Limb (tissue), 2 donors: ENCODE results near the gene MGAT4A.
A peak's percentile ranks its signal among the peaks of the same experiment; 100 is the strongest.

Source experiments
- DNase-seq, 2 donors: peaks; one replicate each; pipeline ENCODE4 v3.0.0-alpha.2; 2016; ENCODE audit errors: extremely low spot score in 2 of 2

The MGAT4A gene

DNA sequence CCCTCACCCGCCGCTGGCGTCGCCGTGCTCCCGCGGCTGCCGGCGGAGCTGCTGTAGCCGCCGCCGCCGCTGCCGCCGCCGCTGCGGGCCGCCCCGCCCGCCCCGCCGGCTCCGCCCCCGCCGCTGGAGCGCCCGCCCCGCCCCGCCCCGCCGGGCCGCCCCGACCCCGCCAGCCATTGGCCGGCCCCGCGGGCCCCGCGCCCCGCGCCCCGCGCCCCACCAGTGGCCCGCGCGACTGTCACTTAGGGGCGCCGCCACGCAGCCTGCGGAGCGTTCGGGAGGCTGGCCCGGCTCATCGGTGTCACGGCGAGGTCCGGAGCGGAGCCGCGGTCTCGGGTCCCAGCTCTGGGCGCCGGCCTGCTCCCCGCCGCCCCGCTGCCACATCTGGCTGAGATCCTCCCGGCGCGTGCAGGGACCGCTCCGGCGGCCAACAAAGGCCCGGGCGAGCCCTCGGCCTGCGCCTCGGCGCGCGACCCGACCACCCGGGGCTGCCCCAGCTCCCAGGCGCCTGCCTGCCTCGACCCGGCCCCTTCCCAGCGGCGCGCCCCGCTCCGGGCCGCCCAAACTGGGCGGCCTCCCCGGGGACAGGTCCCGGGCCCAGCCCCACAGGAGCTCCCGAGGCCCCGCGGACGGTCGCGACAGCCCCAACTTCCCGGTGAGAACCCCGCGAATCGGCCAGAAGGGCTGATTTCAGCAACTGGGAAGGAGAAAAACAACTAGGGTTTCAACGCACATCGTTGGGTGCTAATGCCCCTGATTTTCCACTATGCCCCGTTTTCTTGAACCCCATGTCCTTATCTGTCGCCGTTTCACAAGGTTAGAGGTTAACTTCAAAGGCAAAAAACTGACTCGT lies at the start of gene MGAT4A:
TSS of gene MGAT4A (minus strand) at position 92 of the 853 bp plus-strand sequence. CDS start 4,800 bp downstream, outside the sequence.
- peak; percentile 27 to 84 for DNase-seq

DNA sequence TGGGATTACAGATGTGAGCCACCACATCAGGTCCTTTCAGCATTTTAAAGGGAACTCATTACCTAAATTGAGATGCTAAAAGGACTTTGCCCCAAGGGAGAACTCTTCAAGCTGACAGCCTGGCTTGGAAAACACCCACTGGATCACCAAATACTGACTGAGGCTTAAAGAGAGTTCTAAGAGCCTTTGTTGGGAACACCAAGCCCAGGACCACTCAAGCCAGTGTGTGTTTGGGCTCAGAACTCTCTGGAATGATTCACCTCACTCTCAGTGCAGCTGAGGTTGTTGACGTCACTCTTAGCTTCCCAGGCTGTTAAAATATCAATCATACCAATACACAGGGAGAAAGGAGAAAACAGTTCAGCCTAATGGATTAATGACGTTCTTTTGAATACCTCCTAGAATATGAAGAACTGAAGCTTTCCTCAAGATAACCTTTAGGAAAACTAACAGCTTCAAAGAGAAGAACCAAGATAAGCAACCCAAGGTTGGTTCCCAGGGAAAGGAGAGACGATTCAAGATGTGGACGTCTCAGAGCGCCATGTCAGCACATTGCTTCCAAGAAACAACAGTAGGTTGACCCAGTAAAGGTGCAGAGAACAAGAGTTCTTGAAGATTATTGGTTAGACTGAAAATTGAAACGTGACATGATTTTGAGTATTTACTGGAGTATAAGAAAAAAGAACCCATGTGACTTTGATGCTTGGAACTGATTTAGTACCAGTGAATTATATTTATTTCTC lies 48.0 kb upstream of the MGAT4A start:
- no peak for DNase-seq

DNA sequence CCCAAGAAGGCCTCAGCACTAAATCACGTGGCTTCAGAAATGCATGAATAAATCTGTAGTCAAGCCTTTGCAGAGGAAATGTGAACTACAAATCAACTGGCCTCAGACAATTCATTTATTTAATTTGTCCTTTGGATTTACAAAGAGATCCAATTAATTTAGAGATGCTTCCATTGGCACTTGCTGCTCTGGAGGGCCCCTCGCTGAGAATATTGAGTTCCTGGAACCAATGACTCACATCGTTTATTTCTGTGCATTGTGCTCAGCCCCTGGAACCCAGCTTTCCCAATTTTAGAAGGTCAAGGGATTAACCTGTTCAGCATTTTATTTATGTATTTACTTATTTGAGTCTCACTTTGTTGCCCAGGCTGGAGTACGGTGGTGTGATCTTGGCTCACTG lies 47.2 kb upstream of the MGAT4A start:
- no peak for DNase-seq

GRCh38 chr2:98777710-98778109 lies 46.8 kb upstream of the MGAT4A start:
- no peak for DNase-seq

DNA sequence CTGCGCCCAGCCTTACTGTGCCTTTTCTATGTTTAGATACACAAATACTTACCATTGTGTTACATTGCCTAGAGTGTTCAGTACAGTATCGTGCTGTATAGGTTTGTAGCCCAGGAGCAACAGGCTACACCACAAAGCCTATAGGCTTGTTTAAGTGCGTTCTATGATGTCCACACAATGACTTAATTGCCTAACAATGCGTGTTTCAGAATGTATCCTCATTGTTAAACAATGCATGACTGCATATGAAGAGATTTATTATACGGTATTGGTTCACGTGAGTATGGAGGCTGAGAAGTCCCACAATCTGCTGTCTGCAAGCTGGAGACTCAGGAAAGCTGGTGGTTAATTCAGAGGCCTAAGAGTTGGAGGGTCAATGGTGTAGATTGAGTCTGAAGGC lies 46.1 kb upstream of the MGAT4A start:
- DNase-seq, result no peak

- DNase-seq, result no peak
These were observed 45.2 kb upstream of the MGAT4A start for GRCh38 chr2:98776136-98776535.

DNA sequence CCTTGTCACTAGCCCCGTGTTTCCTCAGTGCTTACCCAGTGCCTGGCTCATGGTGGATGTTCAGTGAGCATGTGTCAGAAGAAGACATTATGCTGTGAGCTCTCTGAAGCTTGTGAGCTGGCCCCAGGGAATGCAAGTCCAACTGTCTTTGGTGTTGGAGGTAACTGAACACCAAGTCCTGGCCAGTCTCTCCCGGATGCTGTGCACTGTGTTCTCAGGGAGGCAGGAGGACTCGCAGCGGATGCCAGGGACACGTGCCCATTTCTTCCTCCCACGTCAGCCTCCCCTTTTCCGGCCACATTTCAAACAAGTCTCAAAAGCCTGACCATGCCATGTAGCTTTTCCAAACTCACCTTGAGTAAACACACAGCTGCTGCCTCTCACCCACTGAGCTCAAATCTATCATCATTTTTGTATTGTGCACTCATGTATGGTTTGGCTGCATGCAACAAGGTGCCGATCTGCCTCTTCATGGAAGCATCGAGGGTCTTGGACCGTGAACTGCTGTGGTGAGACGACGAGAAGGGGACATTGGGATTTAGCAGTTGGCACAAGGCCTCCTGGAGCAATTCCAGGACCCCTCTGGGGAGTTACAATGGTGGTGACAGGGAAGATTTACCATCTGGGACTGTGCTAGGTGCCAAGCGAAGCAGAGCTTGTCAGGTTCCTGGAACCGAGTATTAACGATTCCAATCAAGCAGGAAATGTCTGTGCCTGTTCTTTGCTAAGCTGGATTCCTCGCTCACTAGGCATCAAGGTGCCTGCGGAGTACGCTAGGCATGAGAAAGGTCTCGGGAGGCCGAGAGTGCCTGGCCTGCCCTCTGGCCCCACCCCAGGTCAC lies 44.4 kb upstream of the MGAT4A start:
- DNase-seq, result peak in 1 of 2 donors; percentile 67

GRCh38 chr2:98773907-98774306 lies 43.0 kb upstream of the MGAT4A start:
- DNase-seq, result no peak

DNA sequence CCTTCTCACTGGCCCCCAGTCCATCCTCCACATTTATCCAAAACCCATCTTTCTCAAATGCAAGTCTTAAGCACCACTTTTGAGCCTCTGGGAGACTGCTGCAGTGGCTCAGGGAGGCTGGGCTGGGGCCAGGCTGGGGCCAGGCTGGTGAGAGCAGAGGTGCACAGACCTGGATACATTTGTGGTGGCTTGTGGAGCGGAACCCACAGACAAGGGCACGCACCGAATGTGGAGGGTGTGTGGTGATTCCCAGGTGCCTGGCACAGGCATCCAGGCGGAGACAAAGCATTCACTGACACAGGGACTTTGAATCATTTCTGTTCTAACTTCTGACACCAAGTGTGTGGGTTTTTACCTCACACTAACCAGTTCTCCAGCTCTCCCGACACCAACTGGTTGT lies 42.2 kb upstream of the MGAT4A start:
- no peak for DNase-seq

DNA sequence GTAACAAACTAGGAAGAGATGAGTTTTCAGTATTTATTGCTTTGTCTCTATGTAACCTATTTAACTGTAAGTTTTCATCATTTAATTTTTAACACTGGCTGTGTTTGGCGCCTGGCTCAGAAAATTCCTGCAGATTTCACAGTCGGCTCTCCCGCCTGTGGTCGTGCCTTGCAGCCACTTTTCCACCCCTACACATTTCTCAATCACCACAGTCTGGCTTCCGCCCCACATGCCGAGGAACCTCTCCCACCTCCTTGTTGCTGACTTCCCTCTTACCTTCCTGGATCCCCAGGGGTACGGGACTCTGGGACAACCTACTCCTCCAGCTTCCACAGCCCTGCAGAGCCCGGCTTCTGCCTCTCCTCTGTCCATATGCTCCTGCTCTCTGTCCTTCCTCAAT lies 41.6 kb upstream of the MGAT4A start:
- no peak for DNase-seq

DNA sequence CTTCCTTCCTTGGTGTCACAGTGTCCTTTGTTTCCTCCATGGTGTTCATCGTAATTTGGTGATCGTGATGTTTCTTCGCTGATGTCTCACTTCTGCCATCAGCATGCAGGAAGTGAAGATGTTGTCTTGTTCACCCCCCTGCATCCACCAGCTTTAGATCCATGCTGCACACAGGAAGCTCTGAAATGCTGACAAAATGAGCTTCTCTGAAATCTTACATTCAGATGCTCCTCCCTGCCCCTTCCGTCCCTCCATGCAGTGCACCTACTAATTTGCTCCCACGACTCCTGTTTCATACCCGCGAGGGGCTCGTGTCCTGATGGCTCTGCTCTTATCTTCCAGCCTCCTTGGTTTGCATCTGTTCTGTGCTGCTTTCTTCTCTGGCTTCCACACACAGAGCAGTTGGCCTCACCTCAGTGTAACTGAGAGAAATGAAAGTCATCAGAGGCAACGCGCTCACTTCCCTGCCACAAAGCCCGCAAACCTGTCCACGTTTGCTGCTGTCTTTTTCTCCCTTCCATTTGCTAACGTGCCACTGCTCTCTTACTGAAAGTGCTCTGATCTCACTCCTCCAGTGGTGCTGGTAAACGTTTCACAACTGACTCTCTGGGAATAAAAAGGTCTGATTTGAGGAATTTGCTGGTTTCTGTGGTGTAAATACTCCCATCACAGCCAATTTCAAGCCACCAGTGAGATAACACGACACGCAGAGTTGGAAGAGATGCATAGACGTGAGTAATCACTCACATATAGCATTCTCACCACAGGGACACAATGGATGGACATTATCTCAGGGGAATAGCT lies 41.0 kb upstream of the MGAT4A start:
- no peak for DNase-seq

- no peak for DNase-seq
These were observed 40.3 kb upstream of the MGAT4A start for GRCh38 chr2:98771264-98771663.

- no peak for DNase-seq
These were observed 38.9 kb upstream of the MGAT4A start for GRCh38 chr2:98769784-98770183.

DNA sequence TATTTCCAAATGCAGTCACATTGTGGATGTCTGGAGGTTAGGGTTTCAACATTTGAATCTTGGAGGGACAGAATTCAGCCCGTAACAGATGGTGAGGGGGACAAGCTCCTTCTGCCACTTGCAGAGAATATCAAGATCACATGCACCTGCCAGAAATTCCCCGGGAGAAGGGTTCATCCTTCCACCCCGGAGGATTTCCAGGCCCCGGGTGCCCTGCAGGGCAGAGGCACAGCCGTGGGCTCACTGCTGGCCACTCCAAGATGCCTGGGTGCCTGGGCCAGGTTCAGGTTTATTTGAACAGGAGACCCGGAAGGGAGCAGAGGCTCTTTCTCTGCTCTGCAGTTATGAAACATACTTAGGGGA lies 38.2 kb upstream of the MGAT4A start:
- no peak for DNase-seq

DNA sequence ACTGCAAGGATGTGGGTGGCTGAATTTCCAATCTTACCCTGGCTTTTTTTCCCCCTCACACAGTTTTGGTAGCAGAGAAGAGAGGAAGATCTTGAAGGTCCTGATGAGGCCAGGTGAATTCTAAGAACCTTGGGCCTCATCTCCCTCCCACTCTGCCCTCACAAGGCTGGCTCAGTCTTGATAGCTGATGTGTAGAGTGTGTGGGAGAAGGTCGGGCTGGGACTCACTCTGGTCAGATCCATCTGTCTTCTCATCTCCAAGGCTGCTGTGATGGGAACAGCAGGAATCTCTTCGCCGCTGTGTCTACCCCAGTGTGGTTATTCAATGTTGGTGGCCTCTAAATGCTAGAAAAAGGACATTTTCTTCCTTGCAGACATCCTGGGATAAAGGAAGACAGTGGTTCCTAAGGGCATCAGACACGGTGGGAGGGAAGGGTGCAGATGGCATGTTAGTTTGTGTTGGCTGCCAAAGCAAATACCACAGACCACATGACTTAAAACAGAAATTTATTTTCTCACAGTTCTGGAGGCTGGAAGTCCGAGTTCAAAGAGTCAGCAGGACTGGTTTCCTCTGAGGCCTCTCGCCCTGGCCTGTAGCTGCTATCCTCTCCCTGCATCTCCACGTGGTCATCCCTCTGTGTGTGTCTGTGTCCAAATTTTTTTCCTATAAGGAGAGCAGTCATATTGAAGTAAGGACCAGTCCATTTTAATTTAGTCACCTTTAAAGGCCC lies 37.6 kb upstream of the MGAT4A start:
- no peak for DNase-seq

DNA sequence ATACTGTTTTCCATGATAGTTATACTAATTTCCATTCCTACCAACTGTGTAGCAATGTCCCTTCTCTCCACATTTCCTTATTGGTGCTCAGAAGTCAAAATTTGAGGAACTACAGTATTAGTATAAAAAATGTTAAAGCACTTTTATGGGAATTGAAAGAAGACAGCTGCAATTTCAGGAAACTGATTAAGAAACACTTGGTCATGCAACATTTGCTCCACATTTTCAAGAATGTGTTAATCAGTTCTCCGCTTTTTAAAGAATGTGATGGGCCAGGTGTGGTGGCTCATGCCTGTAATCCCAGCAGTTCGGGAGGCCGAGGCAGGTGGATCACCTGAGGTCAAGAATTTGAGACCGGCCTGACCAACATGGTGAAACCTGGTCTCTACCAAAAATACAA lies 33.6 kb upstream of the MGAT4A start:
- DNase-seq, result no peak

- no peak for DNase-seq
These were observed 32.4 kb upstream of the MGAT4A start for GRCh38 chr2:98763209-98763951.

DNA sequence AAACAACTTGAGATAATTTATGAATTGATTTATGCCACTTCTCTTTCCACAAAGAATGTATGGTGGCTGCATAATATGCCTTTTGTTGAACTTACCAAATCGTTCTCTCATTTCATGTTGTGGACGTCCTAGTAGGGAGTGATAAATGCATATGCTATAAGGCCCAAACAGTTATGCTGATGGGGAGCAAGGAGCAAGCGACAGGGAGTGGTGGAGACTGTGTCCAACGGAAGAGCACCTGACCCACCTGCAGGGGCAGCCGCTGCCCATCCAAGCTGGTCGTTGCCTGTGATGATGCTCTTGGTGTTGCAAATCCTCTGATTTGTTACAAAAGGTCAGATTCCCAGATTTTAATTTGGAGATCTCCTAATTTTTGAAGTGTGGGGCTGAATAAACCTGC lies 31.0 kb upstream of the MGAT4A start:
- no peak for DNase-seq

DNA sequence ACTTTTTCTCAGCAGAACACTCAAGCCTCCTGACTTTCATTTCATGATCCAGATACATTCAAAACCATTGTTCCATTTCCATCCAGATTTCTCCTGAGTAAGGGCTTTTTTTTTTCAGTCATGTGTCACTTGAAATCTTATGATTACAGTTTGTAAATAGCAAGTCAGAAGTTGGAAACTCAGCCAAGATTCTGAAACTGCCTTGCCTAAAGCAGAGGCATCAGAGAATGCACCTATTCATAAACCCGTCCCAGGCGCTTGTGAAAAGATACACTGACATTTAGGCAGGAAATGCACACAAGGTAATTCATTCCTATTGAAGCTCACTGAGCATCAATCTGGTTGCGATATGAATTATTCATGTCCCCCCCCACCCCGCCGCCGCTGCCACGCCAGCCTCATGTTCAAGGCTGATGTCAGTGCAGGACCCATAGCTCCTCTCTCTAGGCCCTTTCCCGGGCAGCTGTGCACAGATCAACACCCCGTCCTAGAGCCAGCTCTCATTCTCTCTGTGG lies 30.4 kb upstream of the MGAT4A start:
- no peak for DNase-seq
